B cell (primary cell): ENCODE results near the gene MIOX. TPM values are rescaled to one million over a fixed set of nuclear protein-coding genes. Genes with fewer than 3 reads are reported as not detected.

Source experiments
- ATAC-seq: fragments of 200-7000 bp; cut with Tn5 transposase; one replicate; pipeline ENCODE4 v1.10.0; 2021; ENCODE audit warnings: low read depth, mild to moderate bottlenecking, moderate number of reproducible peaks, moderate library complexity
- CTCF ChIA-PET: fragments of 350-600 bp; sonication (Branson Sonifier 250); formaldehyde crosslinking; loops from one replicate; lab custom pipeline; 2021; ENCODE audit warnings: antibody characterized with exemption, inconsistent platforms; lab: Charles Lee
- POLR2A ChIA-PET: fragments of 350-600 bp; sonication (Branson Sonifier 250); formaldehyde crosslinking; loops from one replicate; lab custom pipeline; 2021; ENCODE audit warnings: antibody characterized with exemption; lab: Charles Lee
- DNase-seq: peaks from one replicate; pipeline ENCODE4 v3.0.0; 2013
- H2AFZ ChIP-seq: 2 replicates; pipeline ENCODE4 v1.6.1; 2012; ENCODE audit warnings: mild to moderate bottlenecking, low read depth, low read length; ENCODE audit not compliant: insufficient read depth, poor library complexity, severe bottlenecking
- H3K27ac ChIP-seq, 2 donors: 1 replicate in 1 of 2; 2 replicates in 1 of 2; pipeline ENCODE4 v1.5.1; 2012 to 2013; ENCODE audit warnings: low read length in 2 of 2, mild to moderate bottlenecking in 2 of 2, moderate library complexity in 1 of 2
- H3K27me3 ChIP-seq, 4 experiments: fragments of 200-600 bp in 1 of 4; sonication (generic) in 1 of 4; replicated peaks in 1 of 4; 1 replicate in 2 of 4; 2 replicates in 2 of 4; pipeline versions ENCODE4 v1.6.1 to v1.7.0; 2013 to 2016; ENCODE audit warnings: low read length in 3 of 4, mild to moderate bottlenecking in 2 of 4, mixed read lengths in 1 of 4, moderate library complexity in 1 of 4; ENCODE audit not compliant: insufficient read depth in 4 of 4, control insufficient read depth in 3 of 4; ENCODE audit errors: control extremely low read depth in 1 of 4
- H3K36me3 ChIP-seq, 2 experiments: replicated peaks in 1 of 2; 1 replicate in 1 of 2; 2 replicates in 1 of 2; pipeline versions ENCODE4 v1.6.1 to v1.7.1; 2013; ENCODE audit warnings: low read length in 1 of 2; ENCODE audit not compliant: insufficient read depth in 2 of 2, control insufficient read depth in 1 of 2; ENCODE audit errors: control extremely low read depth in 1 of 2, extremely low read depth in 1 of 2
- H3K4me1 ChIP-seq, 2 donors: fragments of 200-600 bp in 1 of 2; sonication (generic) in 1 of 2; 1 replicate in 1 of 2; 2 replicates in 1 of 2; pipeline versions ENCODE4 v1.5.1 to v1.6.1; 2013 to 2017; ENCODE audit warnings: low read length in 2 of 2; ENCODE audit not compliant: control insufficient read depth in 2 of 2, insufficient read depth in 2 of 2
- H3K4me2 ChIP-seq: replicated peaks from 2 replicates; pipeline ENCODE3; 2012; ENCODE audit warnings: mild to moderate bottlenecking, low read depth, low read length; ENCODE audit not compliant: poor library complexity, severe bottlenecking
- H3K4me3 ChIP-seq, 5 experiments: fragments of 200-600 bp in 1 of 5; sonication (generic) in 1 of 5; 1 replicate in 3 of 5; 2 replicates in 2 of 5; pipeline versions ENCODE4 v1.5.1 to v1.7.0; 2011 to 2016; ENCODE audit warnings: low read length in 4 of 5, mild to moderate bottlenecking in 4 of 5, low read depth in 2 of 5, control low read depth in 1 of 5, moderate library complexity in 1 of 5; ENCODE audit not compliant: insufficient read depth in 1 of 5; ENCODE audit errors: control extremely low read depth in 1 of 5, extremely low read depth in 1 of 5
- H3K79me2 ChIP-seq: fragments of 200-600 bp; sonication (generic); one replicate; pipeline ENCODE4 v1.6.0; 2016; ENCODE audit warnings: low read length; ENCODE audit not compliant: control insufficient read depth, insufficient read depth
- H3K9ac ChIP-seq: fragments of 200-600 bp; sonication (generic); 2 replicates; pipeline ENCODE4 v1.6.1; 2017; ENCODE audit warnings: mild to moderate bottlenecking, low read length, moderate library complexity
- H3K9me3 ChIP-seq, 3 donors: one replicate each; pipeline versions ENCODE4 v1.6.1 to v1.7.1; 2013; ENCODE audit warnings: low read length in 2 of 3; ENCODE audit not compliant: control insufficient read depth in 2 of 3, insufficient read depth in 1 of 3; ENCODE audit errors: control extremely low read depth in 1 of 3
- H4K20me1 ChIP-seq: 2 replicates; pipeline ENCODE4 v1.6.0; 2012; ENCODE audit warnings: mild to moderate bottlenecking, low read length; ENCODE audit not compliant: insufficient read depth, control insufficient read depth, poor library complexity, severe bottlenecking
- H3K27ac Mint-ChIP-seq: one replicate; pipeline ENCODE4 v1.8.0; 2021; ENCODE audit warnings: mixed read lengths
- H3K27me3 Mint-ChIP-seq: one replicate; pipeline ENCODE4 v1.8.0; 2021; ENCODE audit warnings: mixed read lengths
- H3K4me1 Mint-ChIP-seq: one replicate; pipeline ENCODE4 v1.8.0; 2021; ENCODE audit warnings: mixed read lengths
- H3K4me3 Mint-ChIP-seq: one replicate; pipeline ENCODE4 v1.8.0; 2021; ENCODE audit warnings: mixed read lengths
- H3K9me3 Mint-ChIP-seq: one replicate; pipeline ENCODE4 v1.8.0; 2022; ENCODE audit warnings: mixed read lengths; ENCODE audit not compliant: insufficient read depth
- CTCF ChIP-seq: fragments of 200-600 bp; IDR thresholded peaks from one replicate; pipeline ENCODE4 v1.8.0; 2022; ENCODE audit warnings: antibody characterized with exemption, mild to moderate bottlenecking
- EZH2 ChIP-seq: IDR thresholded peaks from 2 replicates; pipeline ENCODE4 v1.6.1; 2012; ENCODE audit warnings: borderline replicate concordance, low read depth, mild to moderate bottlenecking, moderate library complexity, low read length; ENCODE audit not compliant: insufficient read depth, poor library complexity, severe bottlenecking
- WGBS: methylation state at CpG from one replicate; pipeline ENCODE4 v1.1.5; 2013; ENCODE audit warnings: missing lambda C conversion rate; ENCODE audit not compliant: insufficient coverage; 5-methylcytosine and 5-hydroxymethylcytosine counted together
- intact Hi-C: fragments of 100-400 bp; cut with micrococcal nuclease; formaldehyde crosslinking; loops from one replicate; pipeline ENCODE4 v1.10.0; 2022
- polyA plus RNA-seq: library from polyadenylated mRNA; depleted of rRNA; stranded (reverse); fragments of >200 nt; gene quantifications from 2 replicates; pipeline ENCODE4 v1.2.3, GENCODE V29; 2012
- total RNA-seq, 2 donors: library from RNA; stranded (reverse); fragments of 120-200 nt in 1 of 2; gene quantifications; 1 replicate in 1 of 2; 2 replicates in 1 of 2; pipeline versions ENCODE4 v1.2.3 to v1.2.4, GENCODE V29; 2013 to 2022

MIOX gene
- total and polyA plus RNA-seq, 2 donors (not counting 1 experiment from before 2014, with no cell fraction given) = 0.88 TPM; not detected in 1

GRCh38 chr22:50461536-50461935 lies 25.1 kb upstream of the MIOX start:
- no peaks in the 10 kb centered on the region for H3K4me1 Mint-ChIP-seq
- over 99% methylated on average over 26 of the region's 26 CpGs for WGBS

GRCh38 chr22:50461979-50462540 lies 24.6 kb upstream of the MIOX start:
- DNase-seq = no peak
- ChIA-PET POLR2A (no interaction called here), CTCF (no interaction called here)
- H3K36me3 ChIP-seq = peaks cover 0 to 89% of the 10 kb centered on the region in 2 experiments
- no peak overlapping the region for H3K9ac ChIP-seq
- Mint-ChIP-seq H3K4me3 (no peak overlapping the region), H3K9me3 (no peaks in the 10 kb centered on the region), H3K27ac (no peak overlapping the region), H3K4me1 (peaks cover 5% of the 10 kb centered on the region), H3K27me3 (no peaks in the 10 kb centered on the region)
- no peaks in the 10 kb centered on the region for H3K4me1 ChIP-seq
- H3K79me2 ChIP-seq = no peaks in the 10 kb centered on the region
- intact Hi-C loops = no loop called here
- WGBS = 98% methylated on average over 23 of the region's 30 CpGs
- H3K27ac ChIP-seq = no peak overlapping the region
- TF ChIP-seq EZH2 (no peak), CTCF (no peak)
- H3K9me3 ChIP-seq = peaks cover 0 to 4% (median 0%) of the 10 kb centered on the region in 3 donors
- H3K4me3 ChIP-seq = no peak overlapping the region
- H4K20me1 ChIP-seq = peaks cover 10% of the 10 kb centered on the region
- H2AFZ ChIP-seq = no peak overlapping the region
- no peaks in the 10 kb centered on the region for H3K27me3 ChIP-seq
- H3K4me2 ChIP-seq = no peak overlapping the region
- ATAC-seq = no peak

More at GRCh38 chr22:50461536-50461935, 25.1 kb upstream of the MIOX start:
- no peaks in the 10 kb centered on the region for H3K27me3 Mint-ChIP-seq
- no peaks in the 10 kb centered on the region for H3K4me1 ChIP-seq
- no peak for TF ChIP-seq CTCF
- no peak for TF ChIP-seq EZH2
- CTCF ChIA-PET = no interaction called here
- DNase-seq = no peak
- H3K36me3 ChIP-seq = peaks cover 0 to 89% of the 10 kb centered on the region in 2 experiments
- no peak for ATAC-seq
- no peak overlapping the region for H3K27ac ChIP-seq
- POLR2A ChIA-PET = no interaction called here
- H3K27me3 ChIP-seq = no peaks in the 10 kb centered on the region
- H3K79me2 ChIP-seq = no peaks in the 10 kb centered on the region
- H3K4me3 Mint-ChIP-seq = no peak overlapping the region
- H3K9ac ChIP-seq = no peak overlapping the region
- no peak overlapping the region for H2AFZ ChIP-seq
- peaks cover 0 to 4% (median 0%) of the 10 kb centered on the region in 3 donors for H3K9me3 ChIP-seq
- no peak overlapping the region for H3K4me2 ChIP-seq
- intact Hi-C loops = no loop called here
- H4K20me1 ChIP-seq = peaks cover 10% of the 10 kb centered on the region
- H3K27ac Mint-ChIP-seq = no peak overlapping the region
- H3K4me3 ChIP-seq = no peak overlapping the region
- no peaks in the 10 kb centered on the region for H3K9me3 Mint-ChIP-seq
